Uterus (tissue), 4 donors: ENCODE measurements around the gene KIF20B. TPM values are rescaled to one million over a fixed set of nuclear protein-coding genes. Genes with fewer than 3 reads are reported as not detected.
"Not testable (repeated sequence)": the region's sequence is repeated elsewhere in the genome, so short reads cannot be mapped to it uniquely, and the experiment has no call there.

Experiments
- DNase-seq, 2 donors: peaks; one replicate each; pipeline ENCODE4 v3.0.0-alpha.2; 2019 to 2020
- H3K27ac ChIP-seq, 2 donors: fragments of 200-600 bp; sonication (generic); 1 replicate in 1 of 2; 2 replicates in 1 of 2; pipeline ENCODE4 v1.5.1; 2016 to 2018
- H3K27me3 ChIP-seq, 2 donors: fragments of 200-600 bp; sonication (generic); one replicate each; pipeline ENCODE4 v1.5.1; 2018 to 2019; ENCODE audit warnings: control low read depth in 1 of 2
- H3K36me3 ChIP-seq, 2 donors: fragments of 200-600 bp; sonication (generic); one replicate each; pipeline ENCODE4 v1.5.1; 2019; ENCODE audit warnings: control low read depth in 1 of 2
- H3K4me1 ChIP-seq, 2 donors: fragments of 200-600 bp; sonication (generic); one replicate each; pipeline ENCODE4 v1.5.1; 2018 to 2019; ENCODE audit warnings: control low read depth in 1 of 2
- H3K4me3 ChIP-seq, 2 donors: fragments of 200-600 bp; sonication (generic); 1 replicate in 1 of 2; 2 replicates in 1 of 2; pipeline ENCODE4 v1.5.1; 2018 to 2019; ENCODE audit warnings: mild to moderate bottlenecking in 1 of 2
- H3K9me3 ChIP-seq, 2 donors: fragments of 200-600 bp; sonication (generic); one replicate each; pipeline ENCODE4 v1.5.1; 2019; ENCODE audit warnings: control low read depth in 1 of 2
- POLR2A ChIP-seq, 2 donors: fragments of 450-650 bp; IDR thresholded peaks; one replicate each; pipeline ENCODE4 v1.6.1; 2016; ENCODE audit warnings: antibody characterized with exemption in 2 of 2, mild to moderate bottlenecking in 1 of 2, moderate library complexity in 1 of 2
- intact Hi-C: fragments of 100-400 bp; cut with DNase I; formaldehyde crosslinking; loops from one replicate; pipeline ENCODE4 v1.15.1; 2023; ENCODE audit warnings: low total_unique reads
- total RNA-seq, 4 donors: library from RNA; depleted of rRNA in 3 of 4; stranded (reverse); fragments of >200 nt in 3 of 4; gene quantifications; one replicate each; pipeline versions ENCODE4 v1.1.0 to v1.2.4, GENCODE V29; 2014 to 2023
- TF ChIP-seq, protein P1 (sequence below), 4 experiments: fragments of 200-600 bp in 2 of 4; fragments of 450-650 bp in 2 of 4; sonication (generic) in 2 of 4; IDR thresholded peaks; one replicate each; pipeline ENCODE4 v1.5.1; 2016 to 2019; ENCODE audit warnings: antibody characterized with exemption in 4 of 4, mild to moderate bottlenecking in 2 of 4, moderate library complexity in 1 of 4
- donor health status: DM: yes; HTN: yes; CAD: no.

Gene KIF20B
- total RNA-seq, 4 donors from 2014 or later: 0.77 to 19.4 (median 6.3) TPM

DNA sequence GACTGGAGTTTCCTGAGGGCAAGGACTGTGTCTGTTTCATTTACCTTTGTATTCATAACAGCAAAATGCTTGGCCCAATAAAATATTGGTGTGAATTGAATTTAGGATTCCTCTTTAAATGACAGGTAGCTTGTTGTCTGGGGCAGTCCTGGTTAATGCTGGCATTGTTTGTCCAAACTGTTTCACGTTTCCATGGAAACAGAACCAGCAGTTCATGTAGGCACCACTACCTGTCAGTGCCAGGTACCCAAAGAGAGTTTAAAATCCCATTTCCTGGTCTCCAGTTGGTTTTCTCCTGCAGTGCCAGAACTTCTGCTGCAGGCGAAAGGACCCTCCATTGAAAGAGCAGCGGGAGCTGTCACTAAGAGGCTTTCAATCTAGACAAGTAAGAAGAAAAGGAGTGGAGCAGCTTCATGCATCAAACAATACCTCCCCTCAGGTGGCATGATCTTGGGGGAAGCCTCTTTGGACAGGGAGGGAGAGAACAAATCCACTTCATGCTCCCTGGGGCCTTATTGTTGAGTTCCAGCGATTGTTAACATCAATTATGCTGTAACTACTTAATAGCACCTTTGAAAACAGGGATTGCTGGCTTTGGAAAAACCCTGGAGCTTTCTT lies 109.6 kb downstream of the KIF20B start:
- Histone ChIP-seq H3K27ac (no peak overlapping the region), H3K9me3 (no peaks in the 10 kb centered on the region), H3K27me3 (no peaks in the 10 kb centered on the region), H3K36me3 (no peaks in the 10 kb centered on the region), H3K4me1 (no peaks in the 10 kb centered on the region), H3K4me3 (no peak overlapping the region)
- no peak for TF ChIP-seq POLR2A (IDR thresholded peaks at IDR 0.05)
- TF ChIP-seq, protein P1, sequence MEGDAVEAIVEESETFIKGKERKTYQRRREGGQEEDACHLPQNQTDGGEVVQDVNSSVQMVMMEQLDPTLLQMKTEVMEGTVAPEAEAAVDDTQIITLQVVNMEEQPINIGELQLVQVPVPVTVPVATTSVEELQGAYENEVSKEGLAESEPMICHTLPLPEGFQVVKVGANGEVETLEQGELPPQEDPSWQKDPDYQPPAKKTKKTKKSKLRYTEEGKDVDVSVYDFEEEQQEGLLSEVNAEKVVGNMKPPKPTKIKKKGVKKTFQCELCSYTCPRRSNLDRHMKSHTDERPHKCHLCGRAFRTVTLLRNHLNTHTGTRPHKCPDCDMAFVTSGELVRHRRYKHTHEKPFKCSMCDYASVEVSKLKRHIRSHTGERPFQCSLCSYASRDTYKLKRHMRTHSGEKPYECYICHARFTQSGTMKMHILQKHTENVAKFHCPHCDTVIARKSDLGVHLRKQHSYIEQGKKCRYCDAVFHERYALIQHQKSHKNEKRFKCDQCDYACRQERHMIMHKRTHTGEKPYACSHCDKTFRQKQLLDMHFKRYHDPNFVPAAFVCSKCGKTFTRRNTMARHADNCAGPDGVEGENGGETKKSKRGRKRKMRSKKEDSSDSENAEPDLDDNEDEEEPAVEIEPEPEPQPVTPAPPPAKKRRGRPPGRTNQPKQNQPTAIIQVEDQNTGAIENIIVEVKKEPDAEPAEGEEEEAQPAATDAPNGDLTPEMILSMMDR (IDR thresholded peaks at IDR 0.05): no peak
- DNase-seq: no peak
- intact Hi-C loops: no loop called here

DNA sequence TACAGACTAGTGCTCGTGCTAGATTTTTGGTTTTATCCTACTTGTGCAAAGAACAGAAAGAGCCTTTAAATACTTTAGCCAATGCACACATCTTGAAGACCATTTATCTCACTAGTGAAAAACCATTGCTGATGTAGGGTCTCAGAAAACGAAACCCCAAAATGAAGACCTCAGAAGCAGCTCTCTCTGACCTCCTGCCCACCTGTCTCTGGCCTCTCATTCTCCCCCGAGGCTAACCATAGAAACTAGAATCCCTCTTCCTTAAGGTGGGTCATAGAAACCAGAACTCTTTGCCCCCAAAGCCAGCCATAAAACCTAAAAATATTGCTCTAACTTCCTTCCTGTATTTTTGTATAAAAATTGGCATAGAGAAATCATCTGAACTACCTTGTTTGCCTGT lies 112.2 kb downstream of the KIF20B start:
- no peak for TF ChIP-seq POLR2A (IDR thresholded peaks at IDR 0.05)
- TF ChIP-seq, protein P1 (IDR thresholded peaks at IDR 0.05): no peak
- no peaks in the 10 kb centered on the region for H3K9me3 ChIP-seq
- no peaks in the 10 kb centered on the region for H3K27me3 ChIP-seq
- H3K4me3 ChIP-seq: no peak overlapping the region
- H3K27ac ChIP-seq: no peak overlapping the region
- H3K36me3 ChIP-seq: no peaks in the 10 kb centered on the region
- DNase-seq: no peak
- H3K4me1 ChIP-seq: no peaks in the 10 kb centered on the region
- intact Hi-C loops: no loop called here

GRCh38 chr10:89814278-89814677 lies 112.9 kb downstream of the KIF20B start:
- Histone ChIP-seq H3K27ac (no peak overlapping the region), H3K27me3 (no peaks in the 10 kb centered on the region), H3K36me3 (no peaks in the 10 kb centered on the region), H3K9me3 (no peaks in the 10 kb centered on the region), H3K4me1 (no peaks in the 10 kb centered on the region), H3K4me3 (no peak overlapping the region)
- TF ChIP-seq, protein P1 (IDR thresholded peaks at IDR 0.05): no peak
- TF ChIP-seq POLR2A (IDR thresholded peaks at IDR 0.05): no peak
- DNase-seq: no peak
- intact Hi-C loops: no loop called here

DNA sequence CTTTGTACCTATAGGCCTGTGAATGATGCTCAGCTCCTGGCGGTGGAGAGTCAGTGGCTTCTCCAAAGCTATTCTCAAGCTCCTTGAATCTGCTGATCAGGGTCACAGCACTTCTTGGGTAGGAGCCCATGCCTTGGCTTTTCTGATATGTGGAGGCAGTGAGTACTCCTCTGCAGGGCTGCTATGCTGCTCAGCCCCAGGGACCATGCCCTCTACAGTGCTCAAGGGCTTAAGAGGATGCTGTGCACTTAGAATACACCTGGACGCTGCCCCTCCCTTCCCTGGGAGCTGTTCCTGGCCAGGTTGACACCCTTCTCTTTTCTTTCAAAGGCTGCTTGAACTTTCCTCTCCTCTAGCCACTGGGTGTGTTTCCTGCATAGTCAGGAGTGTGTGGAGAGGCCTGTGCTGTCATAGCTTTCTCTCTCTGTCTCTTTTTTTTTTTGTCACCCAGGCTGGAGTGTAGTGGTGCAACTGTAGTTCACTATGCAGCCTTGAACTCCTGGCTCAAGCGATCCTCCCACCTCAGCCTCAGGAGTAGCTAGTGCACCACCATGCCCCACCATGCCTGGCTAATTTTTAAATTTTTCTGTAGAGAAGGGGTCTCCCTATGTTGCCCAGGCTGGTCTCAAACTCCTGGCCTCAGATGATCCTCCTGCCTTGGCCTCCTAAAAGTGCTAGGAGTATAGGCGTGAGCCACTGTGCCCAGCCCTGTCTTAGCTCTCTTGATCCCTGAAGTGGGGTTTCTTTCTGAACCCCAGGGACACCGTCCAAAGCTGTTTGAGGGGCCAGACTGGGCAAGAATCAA lies 113.9 kb downstream of the KIF20B start:
- no peaks in the 10 kb centered on the region for H3K27me3 ChIP-seq
- H3K4me1 ChIP-seq: no peaks in the 10 kb centered on the region
- no peaks in the 10 kb centered on the region for H3K36me3 ChIP-seq
- no peaks in the 10 kb centered on the region for H3K9me3 ChIP-seq
- no peak overlapping the region for H3K4me3 ChIP-seq
- DNase-seq: no peak
- intact Hi-C loops: no loop called here
- no peak for TF ChIP-seq POLR2A (IDR thresholded peaks at IDR 0.05)
- TF ChIP-seq, protein P1 (IDR thresholded peaks at IDR 0.05): no peak
- no peak overlapping the region for H3K27ac ChIP-seq

- H3K9me3 ChIP-seq, H3K27ac ChIP-seq, H3K4me1 ChIP-seq, intact Hi-C loops, DNase-seq, H3K36me3 ChIP-seq, H3K4me3 ChIP-seq, H3K27me3 ChIP-seq: not testable (repeated sequence)
Observed at GRCh38 chr10:89819008-89819407, 117.6 kb downstream of the KIF20B start.

Other genes with a start within 250 kb of the KIF20B start
- gene SLC16A12, start 166.0 kb upstream of the KIF20B start, total RNA-seq: 1 to 10 TPM in 1 of 4 donors, under 1 TPM in 3; 0.26 to 7.4 (median 0.51) TPM
- gene PANK1, start 56.3 kb upstream of the KIF20B start, total RNA-seq: 10 to 100 TPM in 1 of 4 donors, 1 to 10 TPM in 2, under 1 TPM in 1; under 0.01 to 25.9 (median 2.6) TPM